HG02623 (cell line): ENCODE data around the gene KIAA1755.
"Not testable (repeated sequence)": the region's sequence is repeated elsewhere in the genome, so short reads cannot be mapped to it uniquely, and the experiment has no call there.

Source experiments
- ATAC-seq: cut with Tn5 transposase; IDR thresholded peaks from one replicate; pipeline ENCODE4 v1.9.1; 2021; ENCODE audit warnings: moderate library complexity; ENCODE audit not compliant: unreplicated experiment

Gene KIAA1755

GRCh38 chr20:38267901-38268514 is 7.5 kb upstream of the KIAA1755 start:
- no peak for ATAC-seq

GRCh38 chr20:38267296-38267695 is 6.8 kb upstream of the KIAA1755 start:
- ATAC-seq, result no peak

- no peak for ATAC-seq
Observed at GRCh38 chr20:38266426-38266825, 5.9 kb upstream of the KIAA1755 start.

GRCh38 chr20:38262931-38263330 is 2.4 kb upstream of the KIAA1755 start:
- ATAC-seq, result no peak

GRCh38 chr20:38261054-38261390 is 487 bp upstream of the KIAA1755 start:
- ATAC-seq, result no peak

GRCh38 chr20:38260025-38260377 is 534 bp downstream of the KIAA1755 start:
- ATAC-seq, result no peak

GRCh38 chr20:38258545-38259215 is 1.9 kb downstream of the KIAA1755 start:
- ATAC-seq, result no peak

- ATAC-seq, result no peak
Observed at GRCh38 chr20:38256966-38257365, 3.6 kb downstream of the KIAA1755 start.

GRCh38 chr20:38256021-38256420 is 4.5 kb downstream of the KIAA1755 start:
- ATAC-seq, result no peak

GRCh38 chr20:38255393-38255792 is 5.1 kb downstream of the KIAA1755 start:
- ATAC-seq, result no peak

- ATAC-seq, result not testable (repeated sequence)
Observed at GRCh38 chr20:38254621-38255020, 5.9 kb downstream of the KIAA1755 start.

- ATAC-seq, result no peak
Observed at GRCh38 chr20:38253571-38253970, 7.0 kb downstream of the KIAA1755 start.

GRCh38 chr20:38252292-38253288 is 7.9 kb downstream of the KIAA1755 start:
- ATAC-seq, result no peak

- not testable (repeated sequence) for ATAC-seq
Observed at GRCh38 chr20:38251441-38251840, 9.1 kb downstream of the KIAA1755 start.

- ATAC-seq, result no peak
Observed at GRCh38 chr20:38250609-38251008, 9.9 kb downstream of the KIAA1755 start.

GRCh38 chr20:38249536-38250310 is 10.8 kb downstream of the KIAA1755 start:
- no peak for ATAC-seq

GRCh38 chr20:38248133-38248532 is 12.4 kb downstream of the KIAA1755 start:
- no peak for ATAC-seq

- not testable (repeated sequence) for ATAC-seq
Observed at GRCh38 chr20:38247725-38248124, 12.8 kb downstream of the KIAA1755 start.

GRCh38 chr20:38247166-38247509 is 13.4 kb downstream of the KIAA1755 start:
- ATAC-seq, result no peak

- no peak for ATAC-seq
Observed at GRCh38 chr20:38246357-38247165, 14.0 kb downstream of the KIAA1755 start.
